Left renal cortex interstitium (tissue), 4 donors: ENCODE results near the gene MTA3. TPM values are rescaled to one million over a fixed set of nuclear protein-coding genes. Genes with fewer than 3 reads are reported as not detected.
A peak's percentile ranks its signal among the peaks of the same experiment; 100 is the strongest.

ENCODE experiments used
- DNase-seq, 4 donors: peaks; one replicate each; pipeline ENCODE4 v3.0.0-alpha.2; 2013; ENCODE audit warnings: low read depth in 4 of 4, low spot score in 2 of 4, missing footprints in 1 of 4
- polyA plus RNA-seq, 4 donors: library from polyadenylated mRNA; unstranded; fragments of 120-200 nt; gene quantifications; one replicate each; pipeline ENCODE4 v1.2.1, GENCODE V29; 2013; ENCODE audit not compliant: insufficient read length in 4 of 4

Gene MTA3
- polyA plus RNA-seq, 4 donors: 60.8 to 83.8 (median 67.7) TPM

GRCh38 chr2:42771546-42772153 is 203.2 kb downstream of the MTA3 start:
- no peak for DNase-seq

- DNase-seq: no peak
Observed at GRCh38 chr2:42775186-42775585, 206.8 kb downstream of the MTA3 start.

- DNase-seq: no peak
Observed at GRCh38 chr2:42775810-42776209, 207.4 kb downstream of the MTA3 start.

- DNase-seq: no peak
Observed at GRCh38 chr2:42777883-42778805, 209.7 kb downstream of the MTA3 start.

DNA sequence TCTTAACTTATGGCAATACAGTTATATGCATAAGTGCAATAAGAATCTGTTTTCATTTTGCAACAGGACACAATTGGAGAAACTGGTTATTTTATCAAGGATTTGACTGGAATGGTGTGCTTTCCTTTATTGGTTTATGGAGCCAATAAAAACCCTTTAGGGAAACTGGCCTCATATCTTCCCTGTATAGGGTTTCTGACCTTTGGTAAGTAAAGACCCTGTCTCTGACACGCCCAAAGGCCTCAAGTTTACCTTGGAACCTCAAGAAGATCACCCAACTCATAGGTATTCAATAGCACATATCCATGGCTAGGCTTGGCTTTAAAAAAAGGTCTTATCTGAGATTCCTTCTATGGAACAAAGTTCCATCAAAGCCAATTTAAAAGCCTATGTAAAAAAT is 212.7 kb downstream of the MTA3 start:
- no peak for DNase-seq

DNA sequence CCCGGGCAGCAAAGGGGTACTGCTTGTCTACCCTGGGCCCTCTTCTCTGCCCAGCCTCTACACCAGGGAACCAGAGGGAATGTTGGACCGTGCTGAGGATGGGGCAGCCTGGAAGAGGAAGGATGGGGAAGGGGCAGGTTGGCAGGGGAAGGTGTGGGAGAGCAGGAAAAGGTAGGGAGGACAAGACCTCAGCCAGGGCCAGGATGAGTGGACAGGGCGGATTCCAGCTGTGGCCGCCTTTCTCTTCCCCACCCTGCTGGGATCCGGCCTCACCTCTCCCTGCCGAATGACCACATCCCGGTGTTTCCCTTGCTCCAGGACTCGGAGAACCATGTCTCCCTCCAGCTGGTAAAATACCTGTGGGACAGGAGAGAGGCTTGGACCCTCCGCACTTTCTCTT is 215.1 kb downstream of the MTA3 start:
- no peak for DNase-seq

DNA sequence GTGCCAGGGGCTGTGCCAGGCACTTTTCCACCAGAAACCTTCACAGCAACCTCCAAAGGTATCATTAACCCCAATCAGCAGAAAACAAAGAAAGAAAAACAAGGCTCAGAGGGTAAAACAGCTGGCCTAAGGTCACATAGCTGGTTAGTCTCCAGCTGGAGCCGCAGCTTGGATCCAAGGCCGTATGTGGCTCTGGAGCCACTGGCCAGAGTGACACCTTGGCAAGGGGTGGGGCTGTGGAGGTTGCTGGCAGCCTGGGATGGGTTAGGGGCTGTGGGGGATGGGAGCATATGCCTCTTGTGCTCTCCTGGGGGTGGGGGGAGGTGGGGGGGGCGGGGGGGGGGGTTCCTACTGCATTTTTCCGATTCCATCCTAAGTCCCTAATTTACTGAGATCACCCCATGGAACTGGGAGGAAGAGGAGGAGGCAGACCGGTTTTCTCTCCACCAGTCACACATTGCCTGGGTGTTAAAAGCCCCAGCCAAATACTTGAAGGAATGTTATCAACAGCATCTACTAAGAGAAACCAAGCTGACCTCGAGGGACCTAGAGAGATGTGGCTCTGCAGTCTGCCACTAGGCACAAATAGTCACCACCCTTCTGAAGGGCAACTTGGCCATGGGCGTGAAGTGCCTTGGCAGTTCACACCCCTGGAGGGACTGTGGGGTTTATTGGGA is 215.9 kb downstream of the MTA3 start:
- no peak for DNase-seq

DNA sequence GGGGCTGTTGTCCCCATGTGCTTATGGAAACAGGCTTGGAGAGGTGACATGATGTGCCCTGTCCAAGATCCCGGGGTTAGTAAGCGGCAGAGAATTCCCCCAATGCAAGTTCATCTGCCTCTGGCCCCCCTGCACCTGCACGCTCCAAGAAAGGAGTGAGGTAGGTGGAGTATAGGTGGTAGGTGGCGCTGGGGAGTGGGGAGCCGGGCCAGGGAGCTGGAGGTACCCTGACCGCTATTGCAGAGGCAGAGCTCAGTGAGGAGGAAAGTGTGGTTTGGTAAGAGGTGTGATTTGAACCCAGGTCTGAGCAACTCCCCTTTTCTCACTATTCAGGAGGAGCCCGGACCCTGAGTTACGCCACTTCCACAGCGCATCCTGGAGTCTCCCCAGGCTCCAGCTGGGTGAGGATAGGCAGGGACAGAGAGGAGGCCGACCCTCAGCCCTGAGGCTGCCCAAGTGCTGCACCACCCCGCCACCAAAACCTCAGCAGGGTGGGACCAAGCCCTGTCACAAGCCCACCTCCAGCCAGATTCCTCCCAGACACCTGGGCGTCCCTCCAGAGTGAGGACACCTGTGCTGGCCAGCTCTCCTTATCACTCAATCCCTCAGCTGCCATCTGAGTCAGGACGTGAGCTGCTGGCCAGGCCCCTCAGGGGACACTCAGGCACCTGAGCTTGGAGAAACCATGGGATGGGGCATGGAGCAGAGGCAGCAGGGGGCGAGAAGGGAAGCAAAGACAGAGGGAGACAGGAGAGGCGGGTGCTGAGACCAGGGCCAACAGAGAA is 218.3 kb downstream of the MTA3 start:
- DNase-seq: no peak

DNA sequence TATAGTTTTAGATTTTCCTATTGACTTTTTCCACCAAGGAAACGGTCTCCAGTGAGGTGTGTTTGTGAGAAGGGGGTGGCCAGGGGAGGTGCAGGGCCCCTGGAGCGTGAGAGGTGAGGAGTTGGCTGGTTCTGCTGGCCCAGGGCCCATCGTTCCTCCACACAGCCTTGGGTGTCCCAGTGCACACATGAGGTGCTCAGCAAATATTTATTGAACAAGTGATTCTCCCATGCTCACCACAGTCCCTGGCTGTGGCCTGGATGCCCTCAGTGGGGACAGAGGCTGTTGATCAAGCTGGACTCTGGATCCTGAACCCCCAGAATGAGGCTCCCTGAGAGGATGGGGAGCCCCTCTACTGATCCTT is 219.0 kb downstream of the MTA3 start:
- no peak for DNase-seq

DNA sequence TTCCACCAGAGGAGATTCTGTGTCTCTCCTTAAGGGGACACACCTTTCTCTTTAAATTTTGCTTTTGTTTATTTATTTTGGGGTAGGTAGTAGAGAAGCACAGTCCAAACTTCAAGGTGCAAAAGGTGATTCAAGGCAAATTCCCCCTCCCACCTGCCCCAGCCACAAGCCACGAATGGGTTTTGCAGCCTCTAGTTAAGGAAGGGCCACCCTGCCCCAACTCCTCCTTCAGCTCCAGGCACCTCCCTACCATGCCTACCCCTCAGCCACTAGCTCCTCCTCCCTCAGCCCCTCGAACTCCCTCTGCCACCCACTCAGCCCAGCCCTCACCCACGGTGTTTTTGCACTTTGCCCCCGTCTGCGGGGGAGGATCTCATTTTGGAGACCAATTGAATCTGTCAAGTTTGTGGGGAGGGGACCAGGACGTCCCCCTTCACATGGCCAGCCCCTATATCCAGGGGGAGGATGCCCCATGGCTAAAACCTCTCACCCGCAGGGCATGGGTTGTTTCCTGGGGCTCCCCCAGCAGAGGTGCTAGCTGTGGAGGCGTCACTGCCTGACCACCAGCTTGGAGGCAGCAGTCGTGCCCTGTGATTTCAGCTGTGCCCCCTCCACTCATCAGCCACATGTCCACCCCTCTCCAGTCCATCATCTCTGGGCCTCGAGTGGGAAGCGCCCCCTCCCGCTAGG is 219.5 kb downstream of the MTA3 start:
- DNase-seq: no peak

- no peak for DNase-seq
Observed at GRCh38 chr2:42788478-42788793, 220.0 kb downstream of the MTA3 start.

DNA sequence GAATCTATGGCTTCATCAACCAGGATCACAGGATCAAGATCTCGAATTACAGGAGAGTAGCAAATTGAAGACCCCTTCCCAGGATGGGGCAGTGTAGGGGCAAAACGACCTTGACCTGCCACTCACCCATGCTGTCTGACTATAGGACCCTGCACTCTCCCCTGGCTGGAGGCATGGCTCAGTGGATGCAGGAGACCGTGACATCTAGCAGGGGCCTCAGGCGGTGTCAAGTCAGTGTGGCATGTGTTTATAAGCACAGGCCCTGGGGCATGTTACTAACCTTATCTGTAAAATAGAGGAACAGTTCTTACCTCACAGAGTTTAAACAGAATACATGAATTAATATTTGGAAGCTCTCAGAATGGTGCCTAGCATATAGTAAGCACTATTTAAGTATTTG is 220.4 kb downstream of the MTA3 start:
- DNase-seq: no peak

- DNase-seq: no peak
Observed at GRCh38 chr2:42789751-42790150, 221.3 kb downstream of the MTA3 start.

DNA sequence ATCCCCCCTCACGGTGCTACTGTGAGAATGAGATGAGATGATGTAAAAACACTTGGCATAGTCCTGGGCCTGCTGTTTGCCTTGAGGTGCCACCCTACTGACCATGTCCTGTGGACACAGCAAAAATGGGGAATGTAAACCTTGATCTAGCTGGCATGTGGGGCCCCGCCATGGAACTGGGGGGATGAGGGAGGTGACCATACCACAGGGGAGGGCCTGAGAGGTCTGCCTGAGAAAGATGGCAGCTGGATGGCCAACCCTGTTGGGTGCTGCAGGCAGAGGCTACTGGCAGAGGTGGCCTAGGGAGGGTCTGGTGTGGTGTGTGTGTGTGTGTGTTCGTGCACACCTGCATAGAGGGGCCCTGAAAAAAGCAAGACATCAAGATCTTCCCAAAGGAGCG is 223.2 kb downstream of the MTA3 start:
- no peak for DNase-seq

DNA sequence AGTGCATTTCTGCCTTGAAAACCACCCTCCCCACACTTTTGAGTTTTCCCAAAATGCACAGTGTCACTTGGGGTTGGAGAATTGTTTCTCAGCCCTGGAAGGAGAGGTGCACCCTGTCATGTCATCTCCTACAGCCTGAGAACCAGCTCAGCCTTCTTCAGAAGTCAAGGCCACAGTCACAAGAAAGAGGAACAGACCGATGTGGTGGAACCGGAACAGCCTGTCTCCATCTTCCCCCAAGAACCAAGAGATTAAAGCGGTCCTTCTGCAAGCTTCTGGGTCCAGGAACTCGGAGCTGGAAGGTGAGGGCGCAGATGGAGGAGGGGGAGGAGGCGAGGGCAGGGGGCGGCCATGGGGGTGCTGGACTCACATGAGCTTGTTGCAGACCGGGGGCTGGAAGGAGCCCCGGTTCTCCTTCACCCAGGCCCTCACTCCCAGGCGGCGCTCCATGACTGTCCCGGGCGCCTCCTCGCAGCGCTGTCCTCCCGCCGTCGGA is 223.7 kb downstream of the MTA3 start:
- no peak for DNase-seq

GRCh38 chr2:42792583-42793333 is 224.3 kb downstream of the MTA3 start, which contains the start of gene HAAO:
HAAO (minus strand) TSS chr2:42792583; CDS start chr2:42792536, 47 bp downstream.
- DNase-seq: peak in 2 of 4 donors; percentile 37 to 53

DNA sequence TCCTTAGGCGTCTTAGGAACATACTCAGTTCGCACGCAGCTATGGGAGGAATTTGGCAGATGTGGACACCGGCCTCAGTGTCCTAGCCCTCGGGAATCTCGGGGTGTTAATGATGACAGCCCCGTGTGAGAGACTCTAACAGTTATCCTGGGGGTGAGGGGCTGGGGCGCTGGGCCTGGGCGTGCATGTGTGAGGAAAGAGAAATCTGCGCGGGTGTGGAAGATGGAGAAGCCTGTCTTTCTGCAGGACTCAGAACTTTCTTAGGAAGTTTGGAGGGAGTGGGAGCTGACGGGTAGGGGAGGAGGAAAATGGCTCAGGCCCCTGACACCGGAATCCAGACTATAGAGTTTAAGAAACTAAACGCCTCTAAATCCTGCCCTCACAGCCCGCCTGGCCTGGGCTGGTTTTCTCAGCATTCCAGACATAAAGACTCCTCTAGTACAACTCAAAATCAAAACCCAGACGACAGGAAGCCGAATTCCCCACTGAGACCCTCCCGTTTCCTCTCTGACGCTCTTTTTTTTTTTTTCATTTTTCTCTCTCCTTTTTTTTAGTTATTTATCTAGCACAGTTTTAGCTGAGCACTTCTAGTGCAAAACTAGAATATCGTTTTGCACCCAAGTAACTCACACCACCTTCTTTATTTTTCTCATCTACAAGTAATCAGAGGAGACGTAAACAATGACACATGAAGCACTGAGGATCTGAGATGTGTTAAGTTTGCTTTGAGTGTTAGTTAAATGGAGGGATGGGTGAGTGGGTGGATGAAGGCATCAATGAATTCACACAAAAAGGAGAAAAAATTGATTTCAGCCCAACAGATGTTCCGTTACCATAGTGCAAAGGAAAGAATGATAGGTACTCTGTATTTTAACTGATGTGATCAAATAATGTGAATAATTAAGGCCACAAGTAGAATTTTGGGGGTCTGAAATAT is 225.2 kb downstream of the MTA3 start:
- peak in 3 of 4 donors; percentile 56 to 60 (median 60) for DNase-seq
